Activated B cell treated with CpG ODN at 0.5 μM for 24 hours (primary cell): ENCODE results near the gene SARDH. TPM values are rescaled to one million over a fixed set of nuclear protein-coding genes. Genes with fewer than 3 reads are reported as not detected.

Experiments used
- ATAC-seq: fragments of 200-7000 bp; cut with Tn5 transposase; one replicate; pipeline ENCODE4 v1.10.0; 2021; ENCODE audit warnings: low read depth, mild to moderate bottlenecking, moderate library complexity
- CTCF ChIA-PET: fragments of 350-600 bp; sonication (Branson Sonifier 250); formaldehyde crosslinking; loops from one replicate; lab custom pipeline; 2021; ENCODE audit warnings: antibody characterized with exemption; lab: Charles Lee
- POLR2A ChIA-PET: fragments of 350-600 bp; sonication (Branson Sonifier 250); formaldehyde crosslinking; loops from one replicate; lab custom pipeline; 2021; ENCODE audit warnings: antibody characterized with exemption; lab: Charles Lee
- DNase-seq: peaks from one replicate; pipeline ENCODE4 v3.0.0; 2022
- H3K27ac Mint-ChIP-seq: one replicate; pipeline ENCODE4 v1.8.0; 2020; ENCODE audit warnings: mixed read lengths
- H3K27me3 Mint-ChIP-seq: one replicate; pipeline ENCODE4 v1.8.0; 2021; ENCODE audit warnings: mixed read lengths
- H3K36me3 Mint-ChIP-seq: one replicate; pipeline ENCODE4 v1.8.0; 2021; ENCODE audit warnings: low read depth, mixed read lengths
- H3K4me1 Mint-ChIP-seq: one replicate; pipeline ENCODE4 v1.8.0; 2021; ENCODE audit warnings: mixed read lengths
- H3K4me3 Mint-ChIP-seq: one replicate; pipeline ENCODE4 v1.8.0; 2020; ENCODE audit warnings: mild to moderate bottlenecking, mixed read lengths
- H3K9me3 Mint-ChIP-seq: one replicate; pipeline ENCODE4 v1.8.0; 2020; ENCODE audit warnings: mixed read lengths
- intact Hi-C: fragments of 100-400 bp; cut with micrococcal nuclease; formaldehyde crosslinking; loops from one replicate; pipeline ENCODE4 v1.15.1; 2024
- total RNA-seq: library from RNA; stranded (reverse); gene quantifications from 2 replicates; pipeline ENCODE4 v1.2.3, GENCODE V29; 2022
- TF ChIP-seq, protein P1 (sequence below): fragments of 200-600 bp; IDR thresholded peaks from one replicate; pipeline ENCODE4 v1.8.0; 2022; ENCODE audit warnings: antibody characterized with exemption, mild to moderate bottlenecking

SARDH gene
- total RNA-seq, 1 donor from 2014 or later = not detected

DNA sequence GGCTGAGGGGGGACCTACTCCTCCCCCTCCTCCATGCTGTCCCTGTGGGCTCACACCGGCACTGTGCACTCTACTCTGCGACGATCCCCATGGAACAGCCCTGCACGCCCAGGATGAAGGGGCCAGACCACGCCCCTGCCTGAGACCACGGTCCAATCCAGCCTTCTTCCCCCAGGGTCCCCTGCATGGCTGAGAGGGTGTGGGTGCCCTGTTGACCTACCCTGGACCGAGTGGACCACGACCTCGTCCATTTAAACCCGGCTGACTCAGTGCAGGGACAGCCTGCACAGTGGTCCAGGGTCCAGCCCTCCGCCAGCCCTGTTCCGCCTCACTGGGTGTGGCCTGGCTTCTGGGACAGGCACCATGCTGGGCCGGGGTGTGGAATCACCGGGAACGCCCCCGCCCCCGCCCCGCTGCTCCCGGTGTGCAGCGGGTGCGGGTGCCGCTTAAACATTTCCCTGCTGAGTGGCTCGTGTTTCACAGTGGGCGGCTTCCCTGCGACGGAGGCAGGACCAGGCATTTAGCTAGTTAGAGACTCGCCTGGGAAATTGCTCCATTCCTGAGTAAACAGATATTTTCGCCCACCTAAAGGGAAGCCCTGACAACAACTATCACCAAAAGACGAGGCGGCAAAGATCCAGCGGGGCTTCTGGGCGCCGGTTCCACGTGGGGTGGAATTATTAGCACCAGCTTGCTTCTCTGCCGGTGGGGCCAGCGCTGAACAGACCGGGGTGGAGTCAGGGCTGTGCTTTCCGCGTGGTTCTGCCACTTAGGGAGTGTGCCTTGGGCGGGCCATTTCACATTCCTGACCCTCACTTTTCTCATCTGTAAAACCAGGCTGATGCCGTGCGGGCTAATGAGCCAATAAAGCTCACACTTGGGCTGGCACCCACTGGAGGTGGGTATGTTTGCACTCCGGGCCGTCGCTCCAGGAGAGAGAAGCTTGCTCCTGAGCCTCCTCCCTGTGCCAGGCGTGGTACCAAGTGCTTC lies 79.4 kb downstream of the SARDH start:
- DNase-seq = no peak
- intact Hi-C loops = no loop called here
- H3K27ac Mint-ChIP-seq = no peak overlapping the region
- no peaks in the 10 kb centered on the region for H3K36me3 Mint-ChIP-seq
- ChIA-PET POLR2A (no interaction called here), CTCF (no interaction called here)
- no peaks in the 10 kb centered on the region for H3K9me3 Mint-ChIP-seq
- peaks cover 44% of the 10 kb centered on the region for H3K27me3 Mint-ChIP-seq
- H3K4me3 Mint-ChIP-seq = no peak overlapping the region
- no peak for ATAC-seq
- H3K4me1 Mint-ChIP-seq = peaks cover 1% of the 10 kb centered on the region
- TF ChIP-seq, protein P1, sequence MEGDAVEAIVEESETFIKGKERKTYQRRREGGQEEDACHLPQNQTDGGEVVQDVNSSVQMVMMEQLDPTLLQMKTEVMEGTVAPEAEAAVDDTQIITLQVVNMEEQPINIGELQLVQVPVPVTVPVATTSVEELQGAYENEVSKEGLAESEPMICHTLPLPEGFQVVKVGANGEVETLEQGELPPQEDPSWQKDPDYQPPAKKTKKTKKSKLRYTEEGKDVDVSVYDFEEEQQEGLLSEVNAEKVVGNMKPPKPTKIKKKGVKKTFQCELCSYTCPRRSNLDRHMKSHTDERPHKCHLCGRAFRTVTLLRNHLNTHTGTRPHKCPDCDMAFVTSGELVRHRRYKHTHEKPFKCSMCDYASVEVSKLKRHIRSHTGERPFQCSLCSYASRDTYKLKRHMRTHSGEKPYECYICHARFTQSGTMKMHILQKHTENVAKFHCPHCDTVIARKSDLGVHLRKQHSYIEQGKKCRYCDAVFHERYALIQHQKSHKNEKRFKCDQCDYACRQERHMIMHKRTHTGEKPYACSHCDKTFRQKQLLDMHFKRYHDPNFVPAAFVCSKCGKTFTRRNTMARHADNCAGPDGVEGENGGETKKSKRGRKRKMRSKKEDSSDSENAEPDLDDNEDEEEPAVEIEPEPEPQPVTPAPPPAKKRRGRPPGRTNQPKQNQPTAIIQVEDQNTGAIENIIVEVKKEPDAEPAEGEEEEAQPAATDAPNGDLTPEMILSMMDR = no peak

DNA sequence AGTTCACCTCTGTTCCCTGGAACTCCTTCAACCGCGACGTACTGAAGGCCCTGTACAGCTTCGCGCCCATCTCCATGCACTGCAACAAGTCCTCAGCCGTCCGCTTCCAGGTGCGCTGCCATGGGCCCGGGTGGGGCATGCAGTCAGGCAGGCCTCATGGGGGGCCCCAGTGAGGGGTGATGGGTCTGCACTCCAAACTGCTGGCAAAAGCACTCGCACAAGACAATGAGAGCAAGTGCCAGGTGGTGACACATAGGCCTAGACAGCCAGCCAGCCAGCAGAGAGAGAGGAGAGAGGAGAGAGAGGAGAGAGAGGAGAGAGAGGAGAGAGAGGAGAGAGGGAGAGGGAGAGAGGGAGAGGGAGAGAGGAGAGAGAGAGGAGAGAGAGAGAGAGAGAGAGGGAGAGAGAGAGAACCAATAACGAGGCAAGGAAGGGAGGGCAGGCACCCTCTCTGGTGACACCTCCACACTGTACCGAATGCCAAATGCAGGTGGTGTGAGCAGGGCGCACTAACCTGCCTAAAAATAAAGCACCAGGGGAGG lies 81.0 kb downstream of the SARDH start:
- POLR2A ChIA-PET = no interaction called here
- Mint-ChIP-seq H3K9me3 (no peaks in the 10 kb centered on the region), H3K27me3 (peaks cover 44% of the 10 kb centered on the region), H3K36me3 (no peaks in the 10 kb centered on the region), H3K4me1 (peaks cover 1% of the 10 kb centered on the region), H3K4me3 (no peak overlapping the region), H3K27ac (no peak overlapping the region)
- CTCF ChIA-PET = no interaction called here
- TF ChIP-seq, protein P1 = no peak
- ATAC-seq = no peak
- DNase-seq = no peak
- intact Hi-C loops = no loop called here

DNA sequence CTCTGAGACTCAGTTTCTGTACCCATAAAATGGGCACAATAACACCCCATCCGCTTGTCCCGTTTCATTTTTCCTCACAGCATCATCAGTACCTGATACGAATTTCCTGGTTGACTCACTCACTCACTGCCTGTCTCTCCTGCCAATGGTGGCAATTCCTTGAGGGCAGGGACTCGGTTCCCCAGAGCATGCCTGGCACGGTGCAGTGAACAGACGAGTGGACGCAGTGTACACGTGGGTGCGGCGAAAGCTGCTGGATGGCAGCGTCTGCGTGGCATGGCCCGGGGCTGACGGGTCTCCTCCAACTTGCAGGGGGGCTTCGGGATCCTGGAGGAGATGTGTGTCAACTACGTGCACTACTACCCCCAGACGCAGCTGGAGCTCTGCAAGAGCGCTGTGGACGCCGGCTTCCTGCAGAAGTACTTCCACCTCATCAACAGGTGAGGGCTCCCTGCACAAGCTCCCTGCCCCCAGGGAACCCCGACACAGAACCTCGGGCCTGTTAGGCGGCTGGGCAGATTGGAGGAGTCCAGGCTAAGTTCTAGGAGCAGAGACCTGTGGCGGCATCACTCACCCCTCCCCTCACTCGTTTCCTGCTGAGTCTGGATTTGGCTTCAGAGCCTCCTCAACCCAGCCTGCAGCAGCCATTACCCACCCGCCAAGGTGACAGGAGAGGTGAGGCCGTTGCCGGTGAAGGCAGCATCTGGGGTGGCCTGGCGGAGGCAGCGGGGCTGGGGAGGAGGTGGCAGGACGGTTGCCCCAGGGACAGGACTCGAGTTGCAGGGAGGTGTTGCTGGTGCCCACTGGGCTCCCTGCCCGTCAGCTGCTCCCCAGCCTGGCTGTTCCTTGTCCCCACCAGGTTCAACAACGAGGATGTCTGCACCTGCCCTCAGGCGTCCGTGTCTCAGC lies 81.7 kb downstream of the SARDH start:
- TF ChIP-seq, protein P1 = no peak
- DNase-seq (no peak), ATAC-seq (no peak)
- H3K36me3 Mint-ChIP-seq = no peaks in the 10 kb centered on the region
- no peaks in the 10 kb centered on the region for H3K9me3 Mint-ChIP-seq
- intact Hi-C loops = no loop called here
- no peak overlapping the region for H3K27ac Mint-ChIP-seq
- POLR2A ChIA-PET = no interaction called here
- CTCF ChIA-PET = no interaction called here
- peaks cover 44% of the 10 kb centered on the region for H3K27me3 Mint-ChIP-seq
- H3K4me3 Mint-ChIP-seq = no peak overlapping the region
- H3K4me1 Mint-ChIP-seq = peaks cover 1% of the 10 kb centered on the region

DNA sequence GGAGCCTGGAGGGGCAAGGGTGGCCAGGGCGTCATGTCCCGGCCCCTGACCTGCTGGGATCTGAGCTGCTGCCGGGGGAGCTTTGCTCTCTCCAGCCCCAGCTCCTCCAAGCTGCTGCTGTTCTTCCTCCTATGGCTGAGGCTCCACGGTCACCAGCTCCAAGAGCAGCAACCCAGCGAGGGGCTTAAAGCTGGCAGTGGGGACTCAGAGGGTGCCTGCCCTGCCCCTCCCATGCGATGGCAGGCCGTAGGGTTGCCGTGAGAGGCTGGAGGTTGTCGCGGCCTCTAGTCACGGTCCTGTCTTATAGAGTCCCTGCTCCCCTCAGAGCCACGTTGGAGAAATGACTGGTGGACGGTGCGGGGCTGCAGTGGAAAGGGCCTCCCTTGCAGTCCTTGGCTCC lies 82.5 kb downstream of the SARDH start:
- no peak for DNase-seq
- TF ChIP-seq, protein P1 = no peak
- H3K27me3 Mint-ChIP-seq = peaks cover 47% of the 10 kb centered on the region
- no peak for ATAC-seq
- no peaks in the 10 kb centered on the region for H3K36me3 Mint-ChIP-seq
- POLR2A ChIA-PET = no interaction called here
- no peaks in the 10 kb centered on the region for H3K9me3 Mint-ChIP-seq
- H3K27ac Mint-ChIP-seq = no peak overlapping the region
- H3K4me1 Mint-ChIP-seq = peaks cover 1% of the 10 kb centered on the region
- no peak overlapping the region for H3K4me3 Mint-ChIP-seq
- CTCF ChIA-PET = no interaction called here
- intact Hi-C loops = no loop called here
